MV-4-11 (cell line): ENCODE results near the gene SYNPO.
A peak's percentile ranks its signal among the peaks of the same experiment; 100 is the strongest.

ENCODE experiments used
- DNase-seq: peaks from one replicate; lab custom pipeline; 2025; lab: John Stamatoyannopoulos, UW

The SYNPO gene

DNA sequence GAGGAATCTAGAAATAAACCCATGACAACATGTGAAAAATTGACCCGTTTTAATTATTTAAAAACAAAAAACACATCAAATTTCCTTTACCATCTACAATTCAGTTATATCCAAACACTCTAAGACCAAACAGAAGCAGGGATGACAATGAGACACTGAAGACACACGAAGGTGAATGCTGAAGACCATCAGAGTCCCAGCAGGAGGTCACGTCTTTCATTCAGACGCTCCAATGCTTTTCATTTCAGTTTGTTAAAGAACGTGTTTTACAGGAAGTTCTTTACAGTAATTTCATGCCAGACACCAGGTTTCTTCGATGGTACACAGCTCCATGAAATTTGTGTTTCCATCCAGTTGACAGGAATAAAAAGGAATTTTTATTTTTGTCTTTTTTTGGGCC is 50.3 kb downstream of the SYNPO start:
- no peak for DNase-seq

DNA sequence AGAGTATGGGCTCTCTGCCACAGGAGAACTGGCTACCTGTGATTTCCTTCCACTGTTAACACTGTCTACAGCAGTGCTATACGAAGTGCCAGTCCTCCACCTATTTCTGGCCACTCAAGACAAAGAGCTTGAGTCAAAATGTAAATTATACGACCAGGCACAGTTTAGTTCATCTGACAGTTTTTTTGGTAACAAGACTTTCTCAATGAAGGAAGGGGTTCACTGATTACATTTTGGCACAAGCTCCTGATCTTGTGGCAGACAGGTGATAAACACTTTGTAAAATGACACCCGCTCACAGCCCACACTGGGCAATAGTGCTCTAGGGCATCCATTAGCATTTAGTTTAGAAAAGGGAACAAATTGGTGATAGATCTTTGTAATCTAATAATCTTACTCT is 51.8 kb downstream of the SYNPO start:
- DNase-seq, result no peak

DNA sequence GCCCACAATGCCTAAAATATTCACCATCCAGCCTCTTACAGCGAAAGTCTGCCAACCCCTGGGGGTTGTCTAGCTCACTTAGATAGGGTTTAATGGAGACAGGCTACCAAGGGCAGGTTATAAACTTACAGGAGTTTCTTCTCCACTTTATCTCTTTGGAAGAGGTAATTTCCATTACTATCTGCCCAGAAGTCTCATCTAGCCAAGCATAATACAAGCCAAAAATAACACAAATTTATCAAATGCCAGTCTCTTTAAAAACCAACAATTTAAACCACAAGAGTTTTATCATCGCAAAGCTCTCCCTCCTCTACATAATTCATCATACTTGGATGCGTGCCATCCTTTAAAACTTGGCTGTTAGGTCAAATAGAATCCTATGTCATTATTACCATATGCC is 54.2 kb downstream of the SYNPO start:
- DNase-seq, result no peak

DNA sequence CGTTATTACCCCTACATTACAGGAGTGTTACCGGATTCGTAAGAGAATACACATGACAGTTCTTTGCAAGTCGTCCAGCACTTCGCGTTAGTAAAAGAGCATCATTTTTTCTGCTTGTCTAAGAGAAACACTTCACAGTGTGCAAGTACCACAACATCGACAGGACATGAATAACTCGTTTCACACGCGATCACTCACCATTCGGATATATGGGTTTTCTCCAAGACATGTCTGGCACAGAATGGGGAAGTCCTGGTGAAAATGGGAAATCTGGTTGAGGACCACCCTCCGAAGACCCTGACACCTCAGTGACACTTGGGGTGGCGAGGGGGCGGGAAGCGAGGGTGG is 59.8 kb downstream of the SYNPO start:
- DNase-seq, result peak; percentile 31

DNA sequence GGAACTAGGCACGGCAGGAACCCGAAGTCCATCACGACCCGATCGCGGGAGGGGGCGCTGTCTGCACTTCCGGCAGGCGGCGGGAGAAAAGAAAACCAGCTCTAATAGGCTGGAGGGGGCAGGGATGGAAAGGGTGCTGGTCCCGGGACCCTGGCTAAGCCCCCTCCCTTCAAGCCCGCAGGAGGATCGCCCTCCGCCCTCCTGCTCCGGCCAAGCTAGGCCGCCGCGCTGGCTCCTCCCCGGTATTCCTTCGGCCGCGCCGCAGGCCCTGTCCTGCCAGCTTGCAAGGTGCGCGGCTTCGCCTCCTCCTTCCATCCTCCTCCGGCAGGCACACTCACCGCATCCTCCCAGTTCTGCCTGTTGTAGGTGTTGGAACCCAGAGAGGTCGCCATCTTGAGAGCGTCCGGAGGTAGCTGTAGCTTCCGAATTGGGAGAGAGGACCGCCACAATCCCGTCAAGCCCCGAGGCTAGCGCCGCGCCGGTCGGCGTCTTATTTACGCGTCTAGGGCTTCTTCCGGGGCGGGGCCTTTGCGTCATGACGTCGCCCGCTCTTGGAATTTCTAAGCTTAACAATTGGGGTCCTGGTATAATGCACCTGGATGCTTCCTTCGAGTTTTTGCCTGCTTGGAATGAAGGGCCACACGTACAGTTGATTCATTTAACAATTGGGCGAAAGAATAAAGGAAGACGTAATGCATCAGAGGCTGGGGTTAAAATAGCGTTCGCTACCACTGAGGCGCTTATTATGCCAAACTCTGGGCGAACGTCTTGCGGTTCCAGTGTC is 60.3 kb downstream of the SYNPO start, which contains the start of gene RBM22:
TSS of gene RBM22 (minus strand) at position 469 of the 784 bp plus-strand sequence. CDS start at position 392, 77 bp downstream.
- peak; percentile 86 for DNase-seq

DNA sequence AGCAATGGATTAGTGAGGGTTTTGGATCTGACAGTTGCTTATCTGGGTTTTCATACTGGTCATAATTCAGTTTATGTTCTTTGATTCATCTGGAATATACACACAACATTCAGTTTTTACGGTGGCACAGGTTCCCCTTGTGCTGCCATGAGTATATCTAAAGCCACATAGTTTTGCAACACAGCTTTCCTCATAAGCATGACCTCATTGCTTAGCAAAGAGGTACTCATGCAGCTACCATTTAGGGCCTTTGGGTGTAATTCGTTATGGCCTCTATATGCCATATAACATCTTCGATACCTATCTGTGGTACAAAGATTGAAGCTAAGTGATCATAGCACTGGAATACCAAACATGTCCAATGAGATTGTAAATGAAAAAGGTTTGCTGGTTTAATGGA is 63.3 kb downstream of the SYNPO start:
- peak; percentile 73 for DNase-seq

DNA sequence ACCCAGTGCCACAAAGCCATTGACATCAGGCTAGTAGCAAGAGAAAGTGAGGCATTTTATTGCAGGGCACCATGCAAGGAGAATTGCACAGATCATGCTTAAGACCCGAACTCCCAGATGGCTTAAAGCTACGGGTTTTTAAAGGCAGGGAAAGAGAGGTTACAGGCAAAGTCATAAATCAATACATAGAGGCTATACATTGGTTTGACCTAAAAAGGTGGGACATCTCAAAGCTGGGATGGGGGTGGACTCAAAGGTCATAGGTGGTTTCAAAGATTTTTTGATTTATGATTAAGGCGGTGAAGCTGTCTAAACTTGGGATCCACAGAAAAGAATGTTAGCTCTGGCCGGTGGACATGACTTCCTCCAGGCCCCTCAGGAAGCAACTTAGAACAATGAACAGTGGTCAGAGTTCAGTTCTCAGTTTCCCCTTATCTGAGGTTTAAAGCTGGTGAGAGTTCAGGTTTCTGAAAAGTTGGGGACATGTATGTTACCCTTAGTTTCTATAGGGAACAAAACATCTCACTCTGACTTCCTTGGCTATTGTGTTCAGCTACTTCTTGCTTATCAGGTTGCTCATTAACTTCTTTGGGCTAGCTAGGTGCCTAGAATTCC is 66.4 kb downstream of the SYNPO start:
- no peak for DNase-seq
